HepG2 (cell line): ENCODE results near the gene WNK2. TPM values are rescaled to one million over a fixed set of nuclear protein-coding genes. Genes with fewer than 3 reads are reported as not detected.
A peak's percentile ranks its signal among the peaks of the same experiment; 100 is the strongest.

Experiments used
- AHR ChIP-seq: IDR thresholded peaks from 2 replicates; pipeline ENCODE4 v1.6.1; 2018; ENCODE audit warnings: missing genetic modification reagents, missing compliant biosample characterization
- CBX1 ChIP-seq: IDR thresholded peaks from one replicate; pipeline ENCODE4 v1.6.1; 2016; ENCODE audit warnings: antibody characterized with exemption, low read depth
- CCDC6 ChIP-seq: sonication (generic); formaldehyde crosslinking; IDR thresholded peaks from 2 replicates; pipeline ENCODE4 v1.8.1; 2022; ENCODE audit warnings: mild to moderate bottlenecking, missing genetic modification reagents, moderate library complexity
- EZH2 ChIP-seq: conservative IDR thresholded peaks from 2 replicates; pipeline ENCODE4 v1.6.1; 2012; ENCODE audit warnings: mild to moderate bottlenecking, low read depth, low read length, moderate library complexity
- GTF3A ChIP-seq: sonication (generic); formaldehyde crosslinking; conservative IDR thresholded peaks from 2 replicates; pipeline ENCODE4 v1.4.0; 2020; ENCODE audit warnings: mild to moderate bottlenecking, missing genetic modification reagents
- HNF4A ChIP-seq: sonication (generic); formaldehyde crosslinking; IDR thresholded peaks from 2 replicates; pipeline ENCODE4 v1.4.0; 2020; ENCODE audit warnings: missing genetic modification reagents
- NBN ChIP-seq: fragments of 450-650 bp; conservative IDR thresholded peaks from 2 replicates; pipeline ENCODE4 v1.6.1; 2017
- RFXAP ChIP-seq: sonication (generic); formaldehyde crosslinking; IDR thresholded peaks from 2 replicates; pipeline ENCODE4 v1.4.0; 2020; ENCODE audit warnings: missing genetic modification reagents, borderline replicate concordance
- TAF15 ChIP-seq: fragments of 200-400 bp; formaldehyde crosslinking; IDR thresholded peaks from one replicate; pipeline ENCODE4 v1.6.1; 2018; ENCODE audit warnings: mild to moderate bottlenecking, low read depth, low read length; ENCODE audit not compliant: poor library complexity, severe bottlenecking
- TCF7 ChIP-seq: sonication (generic); IDR thresholded peaks from 2 replicates; pipeline ENCODE4 v1.6.1; 2016; ENCODE audit warnings: antibody characterized with exemption, low read depth
- ZNF292 ChIP-seq: sonication (generic); formaldehyde crosslinking; IDR thresholded peaks from 2 replicates; pipeline ENCODE4 v1.8.1; 2022; ENCODE audit warnings: mild to moderate bottlenecking, low read depth, missing genetic modification reagents, borderline replicate concordance
- ZNF569 ChIP-seq: sonication (generic); formaldehyde crosslinking; IDR thresholded peaks from 2 replicates; pipeline ENCODE4 v1.5.0; 2020; ENCODE audit warnings: mild to moderate bottlenecking, missing genetic modification reagents, moderate library complexity, borderline replicate concordance
- ZNF883 ChIP-seq: sonication (generic); formaldehyde crosslinking; IDR thresholded peaks from 2 replicates; pipeline ENCODE4 v1.5.1; 2020; ENCODE audit warnings: mild to moderate bottlenecking, missing genetic modification reagents; ENCODE audit errors: not compliant biosample characterization
- polyA plus RNA-seq, 8 experiments: library from polyadenylated mRNA; depleted of rRNA in 3 of 8; stranded (reverse) in 7 of 8; unstranded in 1 of 8; fragments of >200 nt; fragmentation: Illumina TruSeq in 4 of 8; extraction: Trizol in 4 of 8; gene quantifications; 2 replicates each; pipeline versions ENCODE4 v1.2.1 to v1.2.3, GENCODE V29; 2011 to 2016; ENCODE audit warnings: low read depth in 4 of 8, missing spikeins in 1 of 8, mixed read lengths in 1 of 8; ENCODE audit not compliant: insufficient read depth in 1 of 8
- total RNA-seq, 5 experiments: library from RNA; depleted of rRNA; stranded (reverse); fragments of >200 nt; fragmentation: Illumina TruSeq; extraction: Trizol; gene quantifications; 2 replicates each; pipeline ENCODE4 v1.2.3, GENCODE V29; 2016; ENCODE audit warnings: low read depth in 1 of 5
- TF ChIP-seq, protein P1 (sequence below): sonication (generic); formaldehyde crosslinking; IDR thresholded peaks from 2 replicates; pipeline ENCODE4 v1.5.1; 2020; ENCODE audit warnings: missing genetic modification reagents, mild to moderate bottlenecking, borderline replicate concordance
- TF ChIP-seq, protein P2 (sequence below): sonication (generic); formaldehyde crosslinking; IDR thresholded peaks from 2 replicates; pipeline ENCODE4 v1.4.0; 2020; ENCODE audit warnings: missing genetic modification reagents
- TF ChIP-seq, protein P3 (sequence below): sonication (generic); IDR thresholded peaks from 2 replicates; pipeline ENCODE4 v1.6.1; 2016; ENCODE audit warnings: low read depth, borderline replicate concordance
- TF ChIP-seq, protein P4 (sequence below): sonication (generic); formaldehyde crosslinking; IDR thresholded peaks from 2 replicates; pipeline ENCODE4 v1.5.0; 2020; ENCODE audit warnings: missing genetic modification reagents
- TF ChIP-seq, protein P5 (sequence below): sonication (generic); formaldehyde crosslinking; IDR thresholded peaks from 2 replicates; pipeline ENCODE4 v1.4.0; 2020; ENCODE audit warnings: missing genetic modification reagents, borderline replicate concordance
- TF ChIP-seq, protein P6 (sequence below): sonication (generic); formaldehyde crosslinking; IDR thresholded peaks from 2 replicates; pipeline ENCODE4 v1.9.0; 2021; ENCODE audit warnings: missing genetic modification reagents, borderline replicate concordance

WNK2 gene
- total and polyA plus RNA-seq, 2 of the 13 experiments (the other 11 are each of a cell fraction or from before 2014, with no cell fraction given): 10.5 to 12.0 TPM

DNA sequence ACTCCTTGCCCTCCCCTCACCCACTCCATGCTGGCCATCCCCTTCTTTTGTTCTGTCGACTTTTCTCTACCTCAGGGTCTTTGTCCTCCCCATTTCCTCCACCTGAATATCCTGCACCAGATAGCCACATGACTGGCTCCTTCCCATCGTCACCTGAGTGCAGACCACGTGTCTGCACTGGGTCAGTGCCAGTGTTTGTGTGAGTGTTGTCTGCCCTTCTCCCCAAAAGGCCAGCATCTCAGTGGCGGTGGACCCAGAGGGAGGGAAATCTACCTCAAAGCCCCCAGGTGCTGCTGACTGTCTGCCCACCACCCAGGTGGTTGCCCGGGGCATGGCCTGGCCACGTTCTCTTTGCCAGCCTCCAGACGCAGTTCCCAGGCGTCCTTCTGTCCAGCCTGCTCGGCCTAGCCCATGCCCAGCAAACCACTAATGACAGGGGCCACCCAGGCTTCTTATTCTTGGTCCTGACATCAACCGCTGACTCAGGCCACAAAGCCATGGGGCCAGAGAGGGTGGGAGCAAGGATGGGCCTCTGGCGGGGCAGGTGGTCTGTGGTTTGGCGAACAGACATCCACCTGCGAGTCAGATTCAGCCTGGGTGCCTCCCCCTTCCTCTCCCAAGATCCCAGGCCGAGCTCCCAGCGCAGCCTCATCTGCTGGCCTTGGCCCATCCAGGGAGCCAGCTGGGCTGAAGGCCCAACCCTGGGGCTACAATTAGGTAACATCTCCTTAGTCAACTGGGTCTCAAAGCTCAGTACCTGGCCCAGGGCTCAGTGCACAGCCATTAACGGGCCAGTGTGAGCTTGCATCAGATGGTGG, 44.4 kb upstream of the WNK2 start (continued):
- TF ChIP-seq ZNF883 (CRISPR knock-in tag): no peak
- no peak for TF ChIP-seq NBN
- no peak for TF ChIP-seq GTF3A (CRISPR knock-in tag)
- no peak for TF ChIP-seq AHR
- TF ChIP-seq, protein P1, sequence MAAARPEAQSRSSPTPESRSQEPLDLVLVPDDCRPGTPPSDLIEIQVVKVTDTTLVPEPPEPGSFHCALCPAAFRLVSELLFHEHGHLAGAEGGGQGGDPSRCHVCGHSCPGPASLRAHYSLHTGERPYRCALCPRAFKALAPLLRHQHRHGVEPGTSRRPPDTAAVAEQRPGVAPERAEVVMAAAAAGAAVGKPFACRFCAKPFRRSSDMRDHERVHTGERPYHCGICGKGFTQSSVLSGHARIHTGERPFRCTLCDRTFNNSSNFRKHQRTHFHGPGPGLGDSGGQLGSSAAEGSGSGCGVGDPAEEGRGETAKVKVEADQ (CRISPR knock-in tag): no peak
- peak; percentile 24 for TF ChIP-seq HNF4A (CRISPR knock-in tag)
- no peak for TF ChIP-seq CCDC6
- TF ChIP-seq, protein P2, sequence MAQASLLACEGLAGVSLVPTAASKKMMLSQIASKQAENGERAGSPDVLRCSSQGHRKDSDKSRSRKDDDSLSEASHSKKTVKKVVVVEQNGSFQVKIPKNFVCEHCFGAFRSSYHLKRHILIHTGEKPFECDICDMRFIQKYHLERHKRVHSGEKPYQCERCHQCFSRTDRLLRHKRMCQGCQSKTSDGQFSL (CRISPR knock-in tag): no peak
- TF ChIP-seq RFXAP: no peak
- TF ChIP-seq, protein P3, sequence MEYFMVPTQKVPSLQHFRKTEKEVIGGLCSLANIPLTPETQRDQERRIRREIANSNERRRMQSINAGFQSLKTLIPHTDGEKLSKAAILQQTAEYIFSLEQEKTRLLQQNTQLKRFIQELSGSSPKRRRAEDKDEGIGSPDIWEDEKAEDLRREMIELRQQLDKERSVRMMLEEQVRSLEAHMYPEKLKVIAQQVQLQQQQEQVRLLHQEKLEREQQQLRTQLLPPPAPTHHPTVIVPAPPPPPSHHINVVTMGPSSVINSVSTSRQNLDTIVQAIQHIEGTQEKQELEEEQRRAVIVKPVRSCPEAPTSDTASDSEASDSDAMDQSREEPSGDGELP: peak; percentile 52; the same call in 1 of the 2 replicates
- TF ChIP-seq TAF15: no peak
- no peak for TF ChIP-seq CBX1
- no peak for TF ChIP-seq ZNF292 (CRISPR knock-in tag)
- TF ChIP-seq, protein P4, sequence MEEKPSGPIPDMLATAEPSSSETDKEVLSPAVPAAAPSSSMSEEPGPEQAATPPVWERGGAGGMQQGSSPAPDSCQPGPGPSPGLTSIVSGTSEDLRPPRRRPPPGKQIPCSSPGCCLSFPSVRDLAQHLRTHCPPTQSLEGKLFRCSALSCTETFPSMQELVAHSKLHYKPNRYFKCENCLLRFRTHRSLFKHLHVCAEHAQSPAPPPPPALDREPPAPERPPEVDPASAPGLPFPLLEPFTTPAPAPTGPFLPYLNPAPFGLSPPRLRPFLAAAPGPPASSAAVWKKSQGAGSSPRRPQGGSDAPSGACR (CRISPR knock-in tag): no peak
- TF ChIP-seq, protein P5, sequence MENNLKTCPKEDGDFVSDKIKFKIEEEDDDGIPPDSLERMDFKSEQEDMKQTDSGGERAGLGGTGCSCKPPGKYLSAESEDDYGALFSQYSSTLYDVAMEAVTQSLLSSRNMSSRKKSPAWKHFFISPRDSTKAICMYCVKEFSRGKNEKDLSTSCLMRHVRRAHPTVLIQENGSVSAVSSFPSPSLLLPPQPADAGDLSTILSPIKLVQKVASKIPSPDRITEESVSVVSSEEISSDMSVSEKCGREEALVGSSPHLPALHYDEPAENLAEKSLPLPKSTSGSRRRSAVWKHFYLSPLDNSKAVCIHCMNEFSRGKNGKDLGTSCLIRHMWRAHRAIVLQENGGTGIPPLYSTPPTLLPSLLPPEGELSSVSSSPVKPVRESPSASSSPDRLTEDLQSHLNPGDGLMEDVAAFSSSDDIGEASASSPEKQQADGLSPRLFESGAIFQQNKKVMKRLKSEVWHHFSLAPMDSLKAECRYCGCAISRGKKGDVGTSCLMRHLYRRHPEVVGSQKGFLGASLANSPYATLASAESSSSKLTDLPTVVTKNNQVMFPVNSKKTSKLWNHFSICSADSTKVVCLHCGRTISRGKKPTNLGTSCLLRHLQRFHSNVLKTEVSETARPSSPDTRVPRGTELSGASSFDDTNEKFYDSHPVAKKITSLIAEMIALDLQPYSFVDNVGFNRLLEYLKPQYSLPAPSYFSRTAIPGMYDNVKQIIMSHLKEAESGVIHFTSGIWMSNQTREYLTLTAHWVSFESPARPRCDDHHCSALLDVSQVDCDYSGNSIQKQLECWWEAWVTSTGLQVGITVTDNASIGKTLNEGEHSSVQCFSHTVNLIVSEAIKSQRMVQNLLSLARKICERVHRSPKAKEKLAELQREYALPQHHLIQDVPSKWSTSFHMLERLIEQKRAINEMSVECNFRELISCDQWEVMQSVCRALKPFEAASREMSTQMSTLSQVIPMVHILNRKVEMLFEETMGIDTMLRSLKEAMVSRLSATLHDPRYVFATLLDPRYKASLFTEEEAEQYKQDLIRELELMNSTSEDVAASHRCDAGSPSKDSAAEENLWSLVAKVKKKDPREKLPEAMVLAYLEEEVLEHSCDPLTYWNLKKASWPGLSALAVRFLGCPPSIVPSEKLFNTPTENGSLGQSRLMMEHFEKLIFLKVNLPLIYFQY (CRISPR knock-in tag): peak; percentile 47; the same call in 1 of the 2 replicates
- no peak for TF ChIP-seq EZH2
- TF ChIP-seq ZNF569 (CRISPR knock-in tag): no peak
- TF ChIP-seq TCF7: no peak
- TF ChIP-seq, protein P6, sequence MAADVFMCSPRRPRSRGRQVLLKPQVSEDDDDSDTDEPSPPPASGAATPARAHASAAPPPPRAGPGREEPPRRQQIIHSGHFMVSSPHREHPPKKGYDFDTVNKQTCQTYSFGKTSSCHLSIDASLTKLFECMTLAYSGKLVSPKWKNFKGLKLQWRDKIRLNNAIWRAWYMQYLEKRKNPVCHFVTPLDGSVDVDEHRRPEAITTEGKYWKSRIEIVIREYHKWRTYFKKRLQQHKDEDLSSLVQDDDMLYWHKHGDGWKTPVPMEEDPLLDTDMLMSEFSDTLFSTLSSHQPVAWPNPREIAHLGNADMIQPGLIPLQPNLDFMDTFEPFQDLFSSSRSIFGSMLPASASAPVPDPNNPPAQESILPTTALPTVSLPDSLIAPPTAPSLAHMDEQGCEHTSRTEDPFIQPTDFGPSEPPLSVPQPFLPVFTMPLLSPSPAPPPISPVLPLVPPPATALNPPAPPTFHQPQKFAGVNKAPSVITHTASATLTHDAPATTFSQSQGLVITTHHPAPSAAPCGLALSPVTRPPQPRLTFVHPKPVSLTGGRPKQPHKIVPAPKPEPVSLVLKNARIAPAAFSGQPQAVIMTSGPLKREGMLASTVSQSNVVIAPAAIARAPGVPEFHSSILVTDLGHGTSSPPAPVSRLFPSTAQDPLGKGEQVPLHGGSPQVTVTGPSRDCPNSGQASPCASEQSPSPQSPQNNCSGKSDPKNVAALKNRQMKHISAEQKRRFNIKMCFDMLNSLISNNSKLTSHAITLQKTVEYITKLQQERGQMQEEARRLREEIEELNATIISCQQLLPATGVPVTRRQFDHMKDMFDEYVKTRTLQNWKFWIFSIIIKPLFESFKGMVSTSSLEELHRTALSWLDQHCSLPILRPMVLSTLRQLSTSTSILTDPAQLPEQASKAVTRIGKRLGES (CRISPR knock-in tag): no peak
